ENCODE data around the gene LITAFD.

The LITAFD gene

GRCh38 chr16:8855972-8856371 lies 26.2 kb upstream of the LITAFD start:
- Histone ChIP-seq H3K4ac (ENCODE audit: low read length) (no peak overlapping the region), H3K14ac (ENCODE audit: low read length) (no peak overlapping the region), H2BK120ac (ENCODE audit: low read depth, low read length) (no peak overlapping the region), H2AFZ (ENCODE audit: low read length) (no peak overlapping the region), H3K4me3 (ENCODE audit: low read length in 2 of 2) (no peak overlapping the region), H4K91ac (ENCODE audit: low read depth, low read length, poor library complexity) (no peak overlapping the region), H3K4me2 (ENCODE audit: insufficient read depth, low read length, poor library complexity, severe bottlenecking) (no peak overlapping the region), H4K8ac (ENCODE audit: low read depth, low read length) (no peak overlapping the region), H3K9me3 (replicated peaks in 1 of 2; ENCODE audit: control insufficient read depth in 2 of 2, insufficient read depth in 1 of 2, low read depth in 1 of 2, low read length in 2 of 2) (no peaks in the 10 kb centered on the region), H2BK15ac (ENCODE audit: low read length) (no peak overlapping the region), H3K36me3 (replicated peaks in 1 of 2; ENCODE audit: control insufficient read depth in 2 of 2, insufficient read depth in 2 of 2, low read length in 2 of 2) (peaks cover 55 to 87% of the 10 kb centered on the region in 2 donors), H2BK5ac (ENCODE audit: low read length) (no peak overlapping the region), H3K79me1 (ENCODE audit: low read depth, low read length) (peaks cover 19% of the 10 kb centered on the region), H3K23ac (ENCODE audit: low read depth, low read length, poor library complexity) (no peak overlapping the region), H3K9ac (ENCODE audit: low read depth, low read length, poor library complexity) (no peak overlapping the region), H3K4me1 (ENCODE audit: control insufficient read depth in 2 of 2, insufficient read depth in 1 of 2, low read depth in 1 of 2, low read length in 2 of 2) (peaks cover 5 to 14% of the 10 kb centered on the region in 2 donors), H2AK5ac (ENCODE audit: low read depth, low read length) (no peak overlapping the region), H2BK12ac (ENCODE audit: low read length) (no peak overlapping the region), H3K27ac (replicated peaks; ENCODE audit: low read length) (no peak overlapping the region), H3K18ac (ENCODE audit: low read length) (no peak overlapping the region), H3K27me3 (ENCODE audit: control insufficient read depth in 3 of 3, insufficient read depth in 3 of 3, low read depth in 1 of 3, low read length in 3 of 3) (peaks cover 0 to 2% (median 0%) of the 10 kb centered on the region in 3 experiments)
- no CpG with 5 or more reads among the region's 5 CpGs for WGBS, 2 donors (ENCODE audit: extremely low coverage in 2 of 2, insufficient read length in 2 of 2, insufficient replicate concordance in 1 of 2)
- no peak for DNase-seq (ENCODE audit: low spot score)

GRCh38 chr16:8858994-8859912 lies 22.9 kb upstream of the LITAFD start:
- Histone ChIP-seq H2BK15ac (ENCODE audit: low read length) (no peak overlapping the region), H3K79me1 (ENCODE audit: low read depth, low read length) (peaks cover 26% of the 10 kb centered on the region), H3K9me3 (replicated peaks in 1 of 2; ENCODE audit: control insufficient read depth in 2 of 2, insufficient read depth in 1 of 2, low read depth in 1 of 2, low read length in 2 of 2) (peaks cover 0 to 2% of the 10 kb centered on the region in 2 donors), H3K9ac (ENCODE audit: low read depth, low read length, poor library complexity) (peak overlapping the region; percentile 83), H3K4ac (ENCODE audit: low read length) (no peak overlapping the region), H2AFZ (ENCODE audit: low read length) (no peak overlapping the region), H3K14ac (ENCODE audit: low read length) (no peak overlapping the region), H3K27me3 (ENCODE audit: control insufficient read depth in 3 of 3, insufficient read depth in 3 of 3, low read depth in 1 of 3, low read length in 3 of 3) (peaks cover 0 to 2% (median 0%) of the 10 kb centered on the region in 3 experiments), H2BK5ac (ENCODE audit: low read length) (no peak overlapping the region), H3K23ac (ENCODE audit: low read depth, low read length, poor library complexity) (peak overlapping the region; percentile 95), H3K18ac (ENCODE audit: low read length) (peak overlapping the region; percentile 27), H2BK12ac (ENCODE audit: low read length) (no peak overlapping the region), H4K91ac (ENCODE audit: low read depth, low read length, poor library complexity) (no peak overlapping the region), H3K4me1 (ENCODE audit: control insufficient read depth in 2 of 2, insufficient read depth in 1 of 2, low read depth in 1 of 2, low read length in 2 of 2) (peaks cover 7 to 13% of the 10 kb centered on the region in 2 donors), H3K4me2 (ENCODE audit: insufficient read depth, low read length, poor library complexity, severe bottlenecking) (no peak overlapping the region), H3K4me3 (ENCODE audit: low read length in 2 of 2) (no peak overlapping the region), H3K36me3 (replicated peaks in 1 of 2; ENCODE audit: control insufficient read depth in 2 of 2, insufficient read depth in 2 of 2, low read length in 2 of 2) (peaks cover 50 to 75% of the 10 kb centered on the region in 2 donors), H3K27ac (replicated peaks; ENCODE audit: low read length) (no peak overlapping the region), H2BK120ac (ENCODE audit: low read depth, low read length) (peak overlapping the region; percentile 4), H4K8ac (ENCODE audit: low read depth, low read length) (no peak overlapping the region), H2AK5ac (ENCODE audit: low read depth, low read length) (no peak overlapping the region)
- whole genome bisulfite sequencing, 2 donors (ENCODE audit: extremely low coverage in 2 of 2, insufficient read length in 2 of 2, insufficient replicate concordance in 1 of 2) = no CpG with 5 or more reads among the region's 31 CpGs
- DNase-seq (ENCODE audit: low spot score) = no peak

- no peak overlapping the region for H2AFZ ChIP-seq (ENCODE audit: low read length)
- H3K79me1 ChIP-seq (ENCODE audit: low read depth, low read length) = peaks cover 27% of the 10 kb centered on the region
- H3K4me2 ChIP-seq (ENCODE audit: insufficient read depth, low read length, poor library complexity, severe bottlenecking) = no peak overlapping the region
- no peak overlapping the region for H2BK15ac ChIP-seq (ENCODE audit: low read length)
- no peak overlapping the region for H3K4me3 ChIP-seq (ENCODE audit: low read length in 2 of 2)
- no peak overlapping the region for H2BK120ac ChIP-seq (ENCODE audit: low read depth, low read length)
- H3K9ac ChIP-seq (ENCODE audit: low read depth, low read length, poor library complexity) = no peak overlapping the region
- H4K8ac ChIP-seq (ENCODE audit: low read depth, low read length) = no peak overlapping the region
- WGBS, 2 donors (ENCODE audit: extremely low coverage in 2 of 2, insufficient read length in 2 of 2, insufficient replicate concordance in 1 of 2) = no CpG with 5 or more reads among the region's 25 CpGs
- peak overlapping the region; percentile 81 for H3K23ac ChIP-seq (ENCODE audit: low read depth, low read length, poor library complexity)
- H3K27ac ChIP-seq (replicated peaks; ENCODE audit: low read length) = no peak overlapping the region
- no peak overlapping the region for H3K14ac ChIP-seq (ENCODE audit: low read length)
- H3K9me3 ChIP-seq (replicated peaks in 1 of 2; ENCODE audit: control insufficient read depth in 2 of 2, insufficient read depth in 1 of 2, low read depth in 1 of 2, low read length in 2 of 2) = peaks cover 0 to 2% of the 10 kb centered on the region in 2 donors
- peaks cover 8 to 18% of the 10 kb centered on the region in 2 donors for H3K4me1 ChIP-seq (ENCODE audit: control insufficient read depth in 2 of 2, insufficient read depth in 1 of 2, low read depth in 1 of 2, low read length in 2 of 2)
- no peak for DNase-seq (ENCODE audit: low spot score)
- no peak overlapping the region for H4K91ac ChIP-seq (ENCODE audit: low read depth, low read length, poor library complexity)
- no peak overlapping the region for H2BK12ac ChIP-seq (ENCODE audit: low read length)
- H2BK5ac ChIP-seq (ENCODE audit: low read length) = peak overlapping the region; percentile 16
- H3K18ac ChIP-seq (ENCODE audit: low read length) = peak overlapping the region; percentile 54
- H3K27me3 ChIP-seq (ENCODE audit: control insufficient read depth in 3 of 3, insufficient read depth in 3 of 3, low read depth in 1 of 3, low read length in 3 of 3) = peaks cover 0 to 2% (median 0%) of the 10 kb centered on the region in 3 experiments
- no peak overlapping the region for H2AK5ac ChIP-seq (ENCODE audit: low read depth, low read length)
- H3K36me3 ChIP-seq (replicated peaks in 1 of 2; ENCODE audit: control insufficient read depth in 2 of 2, insufficient read depth in 2 of 2, low read length in 2 of 2) = peaks cover 42 to 75% of the 10 kb centered on the region in 2 donors
- H3K4ac ChIP-seq (ENCODE audit: low read length) = no peak overlapping the region
These were observed 22.0 kb upstream of the LITAFD start for GRCh38 chr16:8859913-8860881.

All from neuronal stem cell (in vitro differentiated cells).